OCI-LY3 (cell line): ENCODE data around the gene C1QTNF5.

Source experiments
- CTCF ChIP-seq: fragments of 200-600, 300-600 bp; sonication (generic); IDR thresholded peaks from 2 replicates; pipeline ENCODE4 v1.5.1; 2014; ENCODE audit warnings: antibody characterized with exemption, low read length, low read depth
- EZH2phosphoT487 ChIP-seq: fragments of 200-600 bp; shearing (Covaris generic); IDR thresholded peaks from 2 replicates; pipeline ENCODE4 v1.6.1; 2018; ENCODE audit warnings: antibody characterized with exemption, mixed run types, low read depth

DNA sequence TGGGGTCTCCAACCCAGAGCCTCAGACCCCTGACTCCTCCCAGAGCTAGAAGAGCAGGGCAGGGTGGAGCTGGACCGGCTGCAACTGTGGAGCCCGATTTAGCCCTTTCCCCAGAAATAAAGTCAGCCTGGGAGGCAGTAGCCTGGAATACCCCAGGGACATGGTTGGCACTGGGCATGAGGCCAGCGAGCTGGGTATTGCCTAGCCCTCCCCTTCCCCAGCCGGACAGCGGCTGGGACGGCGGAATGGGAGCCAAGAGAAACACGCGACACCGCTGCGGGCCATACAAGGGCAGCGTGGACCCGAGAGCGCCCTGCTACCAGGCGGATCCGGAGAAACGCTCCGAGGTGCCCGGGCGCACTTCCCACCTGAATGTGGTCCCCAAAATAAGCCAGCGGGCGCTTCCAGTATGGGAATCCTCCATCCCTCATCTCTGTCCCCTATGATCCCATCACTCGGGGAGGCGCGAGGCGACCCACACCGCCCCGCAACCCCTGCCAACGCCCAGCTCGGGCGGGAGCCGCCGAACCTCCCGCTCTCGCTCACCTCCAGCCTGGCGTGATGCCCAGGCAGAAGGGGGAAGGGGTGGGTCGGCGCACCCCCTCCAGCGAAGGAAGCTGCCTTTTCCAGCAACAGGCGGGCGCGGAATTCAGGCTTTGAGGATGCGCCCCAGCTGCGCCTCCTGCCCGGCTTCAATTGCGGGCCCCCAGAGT lies 24.5 kb downstream of the C1QTNF5 start:
- TF ChIP-seq CTCF (no peak), EZH2phosphoT487 (no peak)
